K562 (cell line): ENCODE data around the gene MYO15B. TPM values are rescaled to one million over a fixed set of nuclear protein-coding genes. Genes with fewer than 3 reads are reported as not detected.
"Not testable (repeated sequence)": the region's sequence is repeated elsewhere in the genome, so short reads cannot be mapped to it uniquely, and the experiment has no call there.

Source experiments
- ATAC-seq: fragments of 200-7000 bp; cut with Tn5 transposase; 3 replicates; pipeline ENCODE4 v1.9.1; 2020; ENCODE audit warnings: moderate library complexity
- BruUV-seq: library from RNA; stranded (reverse); fragments of 400-500 nt; replicated peaks from 2 replicates; lab custom pipeline; 2021; lab: Mats Ljungman, UMichigan
- CTCF ChIA-PET: fragments of 300-600 bp; formaldehyde crosslinking; extraction: SDS; loops from one replicate; lab custom pipeline; 2021; ENCODE audit warnings: low intra/inter-chr PET ratio; lab: Yijun Ruan, JAX
- POLR2A ChIA-PET: fragments of 300-600, 350-650 bp; sonication (Branson Sonifier 250); formaldehyde crosslinking; extraction: SDS; loops from one replicate; lab custom pipeline; 2021; ENCODE audit warnings: antibody characterized with exemption, inconsistent platforms; lab: Yijun Ruan, JAX
- DNase-seq, 4 experiments: peaks; one replicate each; pipeline versions ENCODE4 v3.0.0 to v3.0.0-alpha.2; 2011 to 2018; ENCODE audit warnings: low spot score in 3 of 4, mixed read lengths in 3 of 4; ENCODE audit errors: extremely low read depth in 1 of 4
- FAIRE-seq: peaks from 2 replicates; lab custom pipeline; 2011; peaks lifted over from hg19 to GRCh38; lab: Jason Lieb, UNC
- H2AFZ ChIP-seq: 2 replicates; pipeline ENCODE4 v1.6.0; 2011; ENCODE audit warnings: low read depth, low read length, control low read depth, inconsistent platforms
- H3K27ac ChIP-seq: fragments of 200-600 bp; 3 replicates; pipeline ENCODE4 v1.8.0; 2011; ENCODE audit warnings: low read depth, mild to moderate bottlenecking, control low read depth, inconsistent platforms, low read length, moderate library complexity, mixed read lengths; ENCODE audit errors: extremely low read depth
- H3K27me3 ChIP-seq, 2 experiments: fragments of 300-600 bp in 1 of 2; 2 replicates in 1 of 2; 3 replicates in 1 of 2; pipeline versions ENCODE4 v1.6.0 to v1.8.0; 2011; ENCODE audit warnings: inconsistent platforms in 2 of 2, low read length in 2 of 2, mild to moderate bottlenecking in 1 of 2, mixed read lengths in 1 of 2, moderate library complexity in 1 of 2; ENCODE audit not compliant: control insufficient read depth in 2 of 2, insufficient read depth in 2 of 2
- H3K36me3 ChIP-seq: fragments of 300-600 bp; 3 replicates; pipeline ENCODE4 v1.8.0; 2011; ENCODE audit warnings: mild to moderate bottlenecking, low read length, inconsistent platforms; ENCODE audit not compliant: control insufficient read depth, insufficient read depth
- H3K4me1 ChIP-seq, 2 experiments: fragments of 200-600 bp in 1 of 2; replicated peaks in 1 of 2; 2 replicates in 1 of 2; 3 replicates in 1 of 2; pipeline versions ENCODE4 v1.5.1 to v1.8.0; 2011; ENCODE audit warnings: inconsistent platforms in 2 of 2, low read length in 2 of 2, mild to moderate bottlenecking in 1 of 2, mixed read lengths in 1 of 2, moderate library complexity in 1 of 2; ENCODE audit not compliant: control insufficient read depth in 2 of 2, insufficient read depth in 2 of 2
- H3K4me2 ChIP-seq: 2 replicates; pipeline ENCODE4 v1.6.1; 2011; ENCODE audit warnings: low read length, control low read depth, inconsistent platforms, mixed read lengths; ENCODE audit not compliant: insufficient read depth
- H3K4me3 ChIP-seq: fragments of 200-600 bp; sonication (generic), shearing (Covaris generic); 2 replicates; pipeline ENCODE4 v1.5.1; 2016; ENCODE audit warnings: control low read depth, inconsistent platforms
- H3K79me2 ChIP-seq: fragments of 200-600 bp; 3 replicates; pipeline ENCODE4 v1.8.0; 2011; ENCODE audit warnings: low read length, inconsistent platforms; ENCODE audit not compliant: control insufficient read depth, insufficient read depth
- H3K9ac ChIP-seq, 2 experiments: 2 replicates each; pipeline versions ENCODE4 v1.6.0 to v1.6.1; 2011; ENCODE audit warnings: low read depth in 2 of 2, low read length in 2 of 2, control low read depth in 1 of 2, inconsistent platforms in 1 of 2, mild to moderate bottlenecking in 1 of 2, mixed read lengths in 1 of 2; ENCODE audit not compliant: insufficient read depth in 1 of 2
- H3K9me1 ChIP-seq: one replicate; pipeline ENCODE4 v1.6.0; 2011; ENCODE audit warnings: inconsistent platforms, mild to moderate bottlenecking, low read length, moderate library complexity; ENCODE audit not compliant: control insufficient read depth, insufficient read depth
- H3K9me3 ChIP-seq: replicated peaks from 2 replicates; pipeline ENCODE4 v1.5.1; 2011; ENCODE audit warnings: low read depth, low read length, inconsistent platforms; ENCODE audit not compliant: control insufficient read depth, insufficient read depth
- H4K20me1 ChIP-seq: replicated peaks from 2 replicates; pipeline ENCODE4 v1.6.1; 2011; ENCODE audit warnings: low read length, inconsistent platforms, mixed read lengths; ENCODE audit not compliant: control insufficient read depth, insufficient read depth
- ASH1L ChIP-seq: fragments of 450-650 bp; IDR thresholded peaks from 2 replicates; pipeline ENCODE4 v1.6.1; 2018; ENCODE audit warnings: borderline replicate concordance, mild to moderate bottlenecking, low read depth; ENCODE audit not compliant: partially characterized antibody
- CC2D1A ChIP-seq: fragments of 450-650 bp; IDR thresholded peaks from 2 replicates; pipeline ENCODE4 v1.6.1; 2017; ENCODE audit warnings: mild to moderate bottlenecking
- FOS ChIP-seq: IDR thresholded peaks from 3 replicates; pipeline ENCODE4 v1.6.1; 2011; ENCODE audit not compliant: insufficient read length; ENCODE audit errors: extremely low read depth
- MTA3 ChIP-seq: fragments of 450-650 bp; formaldehyde crosslinking; IDR thresholded peaks from 2 replicates; pipeline ENCODE4 v1.6.1; 2017; ENCODE audit warnings: mild to moderate bottlenecking, borderline replicate concordance
- NFYB ChIP-seq: IDR thresholded peaks from 2 replicates; pipeline ENCODE4 v1.6.1; 2011; ENCODE audit warnings: mild to moderate bottlenecking, moderate library complexity; ENCODE audit not compliant: insufficient read length; ENCODE audit errors: extremely low read depth
- RBM25 ChIP-seq: fragments of 200-400 bp; formaldehyde crosslinking; IDR thresholded peaks from 2 replicates; pipeline ENCODE4 v1.6.1; 2018; ENCODE audit warnings: low read length, low read depth, moderate library complexity; ENCODE audit not compliant: severe bottlenecking
- SP1 ChIP-seq: sonication (generic); formaldehyde crosslinking; IDR thresholded peaks from 2 replicates; pipeline ENCODE4 v1.8.1; 2022; ENCODE audit warnings: mild to moderate bottlenecking, missing genetic modification reagents
- TBP ChIP-seq: optimal IDR thresholded peaks from 2 replicates; pipeline ENCODE3; 2011; ENCODE audit warnings: low read depth, low read length, improper control_type of control experiment
- WGBS: fragments of 100-300 bp; shearing (Covaris generic); methylation state at CpG from one replicate; pipeline ENCODE4 v1.1.6; 2016; ENCODE audit warnings: low coverage, mixed read lengths; ENCODE audit not compliant: insufficient coverage; ENCODE audit errors: missing lambda C conversion rate; 5-methylcytosine and 5-hydroxymethylcytosine counted together
- in situ Hi-C: fragments of 300-500 bp; cut with MboI; formaldehyde crosslinking; loops from 4 replicates; pipeline ENCODE4 v1.15.0; 2018; ENCODE audit warnings: inconsistent platforms, mixed read lengths
- intact Hi-C: fragments of 100-400 bp; cut with micrococcal nuclease; formaldehyde crosslinking; loops from 2 replicates; pipeline ENCODE4 v1.14.2; 2022
- polyA plus RNA-seq, 8 experiments: library from polyadenylated mRNA; depleted of rRNA in 4 of 8; stranded (reverse) in 5 of 8; unstranded in 3 of 8; fragments of >200 nt; fragmentation: Nextera tagmentation in 2 of 8; fragmentation: Illumina TruSeq in 1 of 8; extraction: Ambion mirVana in 2 of 8; extraction: Trizol in 1 of 8; gene quantifications; 2 replicates each; pipeline versions ENCODE4 v1.2.1 to v1.2.3, GENCODE V29; 2011 to 2014; ENCODE audit warnings: inconsistent platforms in 1 of 8, missing spikeins in 1 of 8
- total RNA-seq, 7 experiments: library from RNA; depleted of rRNA in 6 of 7; stranded (reverse); fragments of >200 nt in 6 of 7; fragmentation: Illumina TruSeq in 2 of 7; extraction: Trizol in 2 of 7; gene quantifications; 2 replicates each; pipeline versions ENCODE4 v1.2.1 to v1.2.3, GENCODE V29; 2011 to 2021; ENCODE audit warnings: low replicate concordance in 1 of 7

MYO15B gene
- total and polyA plus RNA-seq, 9 of the 15 experiments (the other 6 are each of a cell fraction or from before 2014, with no cell fraction given), result 0.05 to 3.1 (median 0.83) TPM; not detected in 2

- H3K27me3 ChIP-seq, H4K20me1 ChIP-seq, DNase-seq, in situ Hi-C loops, H3K36me3 ChIP-seq, FAIRE-seq, H3K79me2 ChIP-seq, H3K4me2 ChIP-seq, H3K27ac ChIP-seq, H3K9ac ChIP-seq, H3K4me3 ChIP-seq, H3K9me1 ChIP-seq, H3K9me3 ChIP-seq, BruUV-seq: not testable (repeated sequence)
- WGBS, result 57% methylated on average over 20 of the region's 23 CpGs
- ATAC-seq, result peak; percentile 33; the same call in 1 of the 3 replicates
- peak; percentile 25 for TF ChIP-seq TBP
- TF ChIP-seq CC2D1A, result 0 out of 2 replicates have a peak, but pooled peaks have one; percentile 26
- TF ChIP-seq NFYB, result peak; percentile 94
- TF ChIP-seq SP1 (CRISPR knock-in tag), result peak; percentile 77
- TF ChIP-seq MTA3, result peak; percentile 32; the same call in 1 of the 2 replicates
- TF ChIP-seq FOS, result peak; percentile 39
- TF ChIP-seq ASH1L, result peak; percentile 60
- peak; percentile 78 for TF ChIP-seq RBM25
- Histone ChIP-seq H2AFZ (peak overlapping the region; percentile 76), H3K4me1 (peaks cover 7 to 11% of the 10 kb centered on the region in 2 experiments)
- intact Hi-C loops, result loop anchor here (10.0 kb wide), 1 partner anchor 156 kb away; no protein-coding TSS in a partner anchor
- POLR2A ChIA-PET, result interaction anchor here (0.8 to 1.2 kb wide), 5 partner anchors 10 to 691 kb away, joined by 3 to 4 read pairs (median 3); no protein-coding TSS in a partner anchor
- CTCF ChIA-PET, result interaction anchor here (0.6 kb wide), 1 partner anchor 183 kb away, joined by 3 read pairs; no protein-coding TSS in a partner anchor
Measured at GRCh38 chr17:75581121-75581725, 6.4 kb upstream of the MYO15B start.
